Keratinocyte (primary cell): ENCODE data around the gene TMEM259. TPM values are rescaled to one million over a fixed set of nuclear protein-coding genes. Genes with fewer than 3 reads are reported as not detected.

ENCODE experiments used
- DNase-seq: peaks from one replicate; pipeline ENCODE4 v3.0.0-alpha.2; 2011; ENCODE audit warnings: low read depth, missing footprints, low spot score
- FAIRE-seq: peaks from 2 replicates; lab custom pipeline; 2011; peaks lifted over from hg19 to GRCh38; lab: Jason Lieb, UNC
- H2AFZ ChIP-seq: 2 replicates; pipeline ENCODE4 v1.6.0; 2012; ENCODE audit warnings: low read length, control low read depth, inconsistent platforms; ENCODE audit not compliant: control insufficient read depth
- H3K27ac ChIP-seq: 2 replicates; pipeline ENCODE4 v1.5.1; 2011; ENCODE audit warnings: low read length; ENCODE audit not compliant: control insufficient read depth, insufficient read depth
- H3K27me3 ChIP-seq: 3 replicates; pipeline ENCODE4 v1.6.0; 2011; ENCODE audit warnings: low read length; ENCODE audit not compliant: control insufficient read depth, insufficient read depth; ENCODE audit errors: extremely low read depth
- H3K36me3 ChIP-seq, 2 experiments: 2 replicates in 1 of 2; 3 replicates in 1 of 2; pipeline ENCODE4 v1.5.1; 2011; ENCODE audit warnings: low read length in 2 of 2, mild to moderate bottlenecking in 1 of 2; ENCODE audit not compliant: control insufficient read depth in 2 of 2, insufficient read depth in 2 of 2; ENCODE audit errors: extremely low read depth in 1 of 2
- H3K4me1 ChIP-seq: 3 replicates; pipeline ENCODE4 v1.5.1; 2011; ENCODE audit warnings: low read length; ENCODE audit not compliant: control insufficient read depth, insufficient read depth; ENCODE audit errors: extremely low read depth
- H3K4me2 ChIP-seq: 3 replicates; pipeline ENCODE4 v1.6.0; 2011; ENCODE audit warnings: low read depth, low read length; ENCODE audit not compliant: control insufficient read depth, insufficient read depth; ENCODE audit errors: extremely low read depth
- H3K4me3 ChIP-seq, 3 experiments: fragments of 200-600 bp in 1 of 3; sonication (generic) in 1 of 3; 2 replicates in 2 of 3; 3 replicates in 1 of 3; pipeline ENCODE4 v1.5.1; 2011 to 2016; ENCODE audit warnings: low read length in 3 of 3, mild to moderate bottlenecking in 3 of 3, control low read depth in 2 of 3, inconsistent platforms in 1 of 3, low read depth in 1 of 3, mixed read lengths in 1 of 3, mixed run types in 1 of 3, moderate library complexity in 1 of 3; ENCODE audit not compliant: control insufficient read depth in 2 of 3, insufficient read depth in 2 of 3; ENCODE audit errors: extremely low read depth in 1 of 3
- H3K79me2 ChIP-seq: 2 replicates; pipeline ENCODE4 v1.6.0; 2012; ENCODE audit warnings: low read length; ENCODE audit not compliant: control insufficient read depth, insufficient read depth
- H3K9ac ChIP-seq: 3 replicates; pipeline ENCODE4 v1.6.0; 2011; ENCODE audit warnings: low read length; ENCODE audit not compliant: control insufficient read depth, insufficient read depth; ENCODE audit errors: extremely low read depth
- H3K9me1 ChIP-seq: 3 replicates; pipeline ENCODE4 v1.6.0; 2011; ENCODE audit warnings: low read length; ENCODE audit not compliant: control insufficient read depth, insufficient read depth; ENCODE audit errors: extremely low read depth
- H3K9me3 ChIP-seq: 2 replicates; pipeline ENCODE4 v1.5.1; 2012; ENCODE audit warnings: low read depth, low read length; ENCODE audit not compliant: control insufficient read depth
- H4K20me1 ChIP-seq: 3 replicates; pipeline ENCODE4 v1.6.0; 2011; ENCODE audit warnings: low read length; ENCODE audit not compliant: control insufficient read depth, insufficient read depth; ENCODE audit errors: extremely low read depth
- CTCF ChIP-seq, 3 experiments: IDR thresholded peaks in 1 of 3; conservative IDR thresholded peaks in 1 of 3; optimal IDR thresholded peaks in 1 of 3; 2 replicates in 2 of 3; 3 replicates in 1 of 3; pipeline versions ENCODE3 to v1.5.1; 2011; ENCODE audit warnings: low read length in 3 of 3, mild to moderate bottlenecking in 3 of 3, moderate library complexity in 2 of 3, control low read depth in 1 of 3, inconsistent platforms in 1 of 3; ENCODE audit not compliant: insufficient read depth in 2 of 3; ENCODE audit errors: extremely low read depth in 1 of 3
- EZH2 ChIP-seq: IDR thresholded peaks from one replicate; pipeline ENCODE4 v1.6.1; 2012; ENCODE audit warnings: inconsistent platforms, mild to moderate bottlenecking, low read length, moderate library complexity
- dilution Hi-C: fragments of 300-500 bp; cut with MboI; formaldehyde crosslinking; loops from one replicate; pipeline ENCODE4 v1.7.0; 2020; ENCODE audit warnings: low sequenced_read_pairs; ENCODE audit not compliant: extremely low pct_ligation_motif_present
- polyA plus RNA-seq, 5 experiments: library from polyadenylated mRNA; depleted of rRNA in 3 of 5; stranded (reverse) in 3 of 5; stranded (forward) in 1 of 5; unstranded in 1 of 5; fragments of >200 nt; gene quantifications; 1 replicate in 1 of 5; 2 replicates in 3 of 5; 3 replicates in 1 of 5; pipeline versions ENCODE4 v1.2.1 to v1.2.3, GENCODE V29; 2011 to 2012; ENCODE audit warnings: missing spikeins in 2 of 5, low read depth in 1 of 5, low replicate concordance in 1 of 5

Gene TMEM259
- polyA plus RNA-seq, 1 donor (not counting 4 experiments of a cell fraction or from before 2014, with no cell fraction given) = 61.5 TPM

GRCh38 chr19:1064661-1065605 is 44.0 kb upstream of the TMEM259 start:
- Histone ChIP-seq H3K4me2 (peak overlapping the region; percentile 8), H3K4me3 (no peak overlapping the region), H3K79me2 (no peaks in the 10 kb centered on the region), H3K27me3 (peaks cover 8% of the 10 kb centered on the region), H3K27ac (no peak overlapping the region), H3K36me3 (peaks cover 0 to 5% of the 10 kb centered on the region in 2 experiments), H3K4me1 (peaks cover 24% of the 10 kb centered on the region), H4K20me1 (no peaks in the 10 kb centered on the region), H3K9me1 (no peaks in the 10 kb centered on the region), H2AFZ (no peak overlapping the region), H3K9ac (no peak overlapping the region), H3K9me3 (no peaks in the 10 kb centered on the region)
- TF ChIP-seq EZH2 (no peak), CTCF (optimal IDR thresholded peaks at IDR 0.05 in 1 of 3, IDR thresholded peaks at IDR 0.05 in 1 of 3, conservative IDR thresholded peaks at IDR 0.05 in 1 of 3; ENCODE audit: extremely low read depth in 1 of 3, insufficient read depth in 2 of 3, low read length in 3 of 3) (peak; percentile 50 to 89 (median 85))
- DNase-seq (no peak), FAIRE-seq (no peak)
- dilution Hi-C loops = no loop called here

GRCh38 chr19:1063909-1064660 is 43.2 kb upstream of the TMEM259 start:
- DNase-seq = no peak
- TF ChIP-seq CTCF (optimal IDR thresholded peaks at IDR 0.05 in 1 of 3, IDR thresholded peaks at IDR 0.05 in 1 of 3, conservative IDR thresholded peaks at IDR 0.05 in 1 of 3; ENCODE audit: extremely low read depth in 1 of 3, insufficient read depth in 2 of 3, low read length in 3 of 3) = no peak
- no peak for TF ChIP-seq EZH2
- dilution Hi-C loops = no loop called here
- peaks cover 4% of the 10 kb centered on the region for H3K27me3 ChIP-seq
- H3K9me3 ChIP-seq = no peaks in the 10 kb centered on the region
- H3K4me2 ChIP-seq = no peak overlapping the region
- no peak overlapping the region for H3K9ac ChIP-seq
- peaks cover 24% of the 10 kb centered on the region for H3K4me1 ChIP-seq
- H3K4me3 ChIP-seq = no peak overlapping the region
- H3K79me2 ChIP-seq = no peaks in the 10 kb centered on the region
- H4K20me1 ChIP-seq = no peaks in the 10 kb centered on the region
- no peaks in the 10 kb centered on the region for H3K9me1 ChIP-seq
- H2AFZ ChIP-seq = no peak overlapping the region
- H3K27ac ChIP-seq = no peak overlapping the region
- no peak for FAIRE-seq
- peaks cover 0 to 5% of the 10 kb centered on the region in 2 experiments for H3K36me3 ChIP-seq
